NCI-H1930 (cell line): Measurements from ENCODE around the gene CHAD.
"Not testable (repeated sequence)": the region's sequence is repeated elsewhere in the genome, so short reads cannot be mapped to it uniquely, and the experiment has no call there.

Experiments used
- DNase-seq, 2 experiments: peaks; one replicate each; lab custom pipeline; 2025; lab: John Stamatoyannopoulos, UW

Gene CHAD

DNA sequence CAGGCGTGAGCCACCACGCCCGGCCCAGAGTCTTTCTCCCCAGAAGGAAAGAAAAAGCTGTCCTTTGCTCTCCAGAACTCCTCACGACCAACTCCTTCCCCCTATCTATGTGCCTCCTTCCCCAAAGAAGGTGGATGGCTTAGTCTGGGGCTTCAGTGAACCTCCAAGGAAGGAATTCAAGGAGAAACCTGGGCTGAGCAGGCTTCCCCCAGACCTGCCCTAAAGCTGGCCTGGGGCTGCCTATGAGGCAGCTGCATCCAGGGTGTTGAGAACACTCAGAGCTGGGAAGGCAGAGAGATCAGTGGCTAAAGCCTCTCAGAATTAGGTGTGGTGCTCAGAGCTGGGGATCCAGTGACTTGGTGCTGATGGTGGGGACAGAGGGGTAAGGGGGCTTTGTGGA, 38.9 kb downstream of the CHAD start:
- DNase-seq = no peak

DNA sequence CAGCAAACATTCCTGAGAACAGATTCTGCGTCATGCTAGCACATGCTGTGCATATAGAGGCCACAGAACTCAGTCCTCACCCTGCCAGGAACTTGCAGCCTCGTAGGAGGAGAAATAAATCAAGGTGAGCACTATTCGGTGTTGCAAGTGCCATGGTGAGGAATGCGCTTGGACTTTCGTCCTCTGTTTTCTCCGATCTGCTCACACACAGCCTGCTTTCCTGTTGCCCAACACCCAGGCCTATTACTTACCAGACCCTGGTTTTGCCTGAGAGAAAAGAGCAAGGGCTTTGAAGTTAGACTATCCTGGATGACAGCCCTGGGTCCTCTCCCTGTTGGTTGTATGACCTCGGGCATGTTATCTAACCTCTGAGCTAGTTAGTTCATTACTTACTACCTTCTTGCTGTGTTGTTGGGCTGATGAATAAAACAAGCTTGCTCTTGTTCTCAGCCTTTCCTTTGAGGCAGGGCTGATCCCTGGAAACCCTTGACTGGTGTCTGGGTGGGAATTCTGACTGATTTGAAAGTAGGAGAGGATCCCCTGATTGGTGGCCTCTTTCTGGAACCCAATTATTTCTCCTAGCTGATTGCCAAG, 39.8 kb downstream of the CHAD start:
- DNase-seq = no peak

GRCh38 chr17:50428126-50428525, 40.6 kb downstream of the CHAD start:
- DNase-seq = not testable (repeated sequence)

DNA sequence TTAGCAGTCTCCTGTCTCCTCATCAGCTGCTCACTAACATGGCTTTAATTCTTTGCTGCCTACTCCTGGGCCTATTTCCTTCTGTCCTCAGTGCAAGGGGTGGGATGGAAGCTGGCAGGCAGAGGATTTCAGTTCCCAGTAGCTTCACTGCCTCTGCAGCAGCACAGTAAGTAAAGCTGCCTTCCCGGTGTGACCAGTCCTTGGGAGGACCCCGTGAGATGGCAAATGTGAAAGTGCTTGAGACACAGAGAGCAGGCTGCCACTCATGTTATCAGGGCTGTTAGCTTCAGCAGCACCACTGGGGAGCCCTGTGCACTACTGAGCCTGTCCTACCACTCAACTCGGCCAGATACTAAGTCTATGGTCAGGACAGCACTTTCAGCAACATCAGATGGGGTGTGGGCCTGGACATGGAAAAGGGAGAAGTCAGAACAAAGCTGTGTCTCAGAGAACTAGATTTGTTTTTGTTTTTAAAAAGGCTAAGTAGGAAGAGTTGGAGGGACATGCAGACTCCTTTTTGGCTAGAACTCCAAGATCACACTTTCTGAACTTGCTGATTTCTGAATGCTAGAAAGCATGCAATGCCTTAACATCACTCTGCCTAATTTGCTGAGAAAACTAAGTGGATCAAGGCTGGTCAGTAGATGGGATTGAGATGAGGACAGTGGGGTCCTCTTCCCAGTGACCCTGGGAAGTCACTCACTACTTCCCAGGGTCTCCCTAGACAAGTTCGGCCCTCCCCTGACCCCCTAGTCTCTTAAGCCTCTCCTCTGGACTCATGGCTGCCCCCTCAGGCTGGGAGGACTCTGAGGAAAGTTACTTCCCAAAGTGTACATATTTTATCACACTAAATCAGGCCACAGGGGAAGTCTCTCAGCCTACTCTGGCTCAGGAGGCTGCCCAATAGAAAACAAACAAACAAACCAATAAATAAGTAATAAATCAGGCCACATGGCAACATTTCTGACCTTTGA, 41.6 kb downstream of the CHAD start:
- no peak for DNase-seq

DNA sequence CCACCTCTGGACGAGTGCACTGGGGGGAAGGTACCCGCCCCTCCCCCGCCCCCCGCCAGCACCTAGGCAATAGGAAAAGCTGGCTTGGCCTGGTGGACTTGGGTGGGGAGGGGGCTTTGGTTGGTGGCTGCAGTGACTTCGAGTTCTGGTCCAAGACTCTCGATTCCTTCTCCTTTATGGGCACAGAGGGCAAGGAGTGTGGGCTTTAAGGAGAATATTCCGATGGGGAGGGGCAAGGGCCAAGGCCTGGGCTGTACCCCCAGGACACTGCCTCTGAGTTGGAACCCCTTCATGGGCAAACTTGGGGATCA, 42.3 kb downstream of the CHAD start:
- no peak for DNase-seq

GRCh38 chr17:50425682-50426471, 42.8 kb downstream of the CHAD start, which contains the start of gene ACSF2:
ACSF2 (plus strand) TSS chr17:50426218; CDS start chr17:50426262, 44 bp downstream.
- DNase-seq = no peak

DNA sequence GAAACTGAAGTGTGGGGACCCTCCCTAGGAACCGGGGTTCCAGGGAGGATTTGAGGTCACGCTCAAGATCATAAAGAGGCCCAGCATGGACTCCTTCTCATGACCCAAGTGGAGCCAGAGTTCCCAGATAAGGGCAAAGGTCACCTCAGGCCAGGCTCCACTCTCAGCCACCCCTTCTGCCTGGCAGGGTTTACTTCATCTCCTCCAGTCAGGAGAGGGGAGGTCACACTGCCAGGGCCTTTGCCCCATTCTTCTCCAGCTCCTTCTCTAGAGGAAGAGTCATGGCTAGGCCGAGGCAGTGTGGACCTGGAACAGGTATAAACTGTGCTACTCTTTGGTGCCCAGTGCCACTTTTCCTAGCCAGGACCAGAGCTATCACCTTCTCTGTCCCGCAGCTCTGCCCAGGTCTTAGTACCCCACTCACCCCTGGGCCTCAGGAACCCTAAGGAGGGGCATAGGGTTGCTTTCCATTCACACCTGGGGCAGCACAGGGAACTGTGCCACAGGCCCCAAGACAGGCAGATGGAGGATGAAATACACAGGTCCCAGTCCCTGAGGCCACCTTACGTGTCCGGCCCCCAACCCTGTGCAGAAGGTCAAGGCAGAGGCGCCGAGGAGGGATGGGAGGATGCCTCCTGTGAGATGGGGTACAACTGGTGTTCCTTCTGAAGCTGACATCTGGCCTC, 43.5 kb downstream of the CHAD start:
- DNase-seq = no peak

DNA sequence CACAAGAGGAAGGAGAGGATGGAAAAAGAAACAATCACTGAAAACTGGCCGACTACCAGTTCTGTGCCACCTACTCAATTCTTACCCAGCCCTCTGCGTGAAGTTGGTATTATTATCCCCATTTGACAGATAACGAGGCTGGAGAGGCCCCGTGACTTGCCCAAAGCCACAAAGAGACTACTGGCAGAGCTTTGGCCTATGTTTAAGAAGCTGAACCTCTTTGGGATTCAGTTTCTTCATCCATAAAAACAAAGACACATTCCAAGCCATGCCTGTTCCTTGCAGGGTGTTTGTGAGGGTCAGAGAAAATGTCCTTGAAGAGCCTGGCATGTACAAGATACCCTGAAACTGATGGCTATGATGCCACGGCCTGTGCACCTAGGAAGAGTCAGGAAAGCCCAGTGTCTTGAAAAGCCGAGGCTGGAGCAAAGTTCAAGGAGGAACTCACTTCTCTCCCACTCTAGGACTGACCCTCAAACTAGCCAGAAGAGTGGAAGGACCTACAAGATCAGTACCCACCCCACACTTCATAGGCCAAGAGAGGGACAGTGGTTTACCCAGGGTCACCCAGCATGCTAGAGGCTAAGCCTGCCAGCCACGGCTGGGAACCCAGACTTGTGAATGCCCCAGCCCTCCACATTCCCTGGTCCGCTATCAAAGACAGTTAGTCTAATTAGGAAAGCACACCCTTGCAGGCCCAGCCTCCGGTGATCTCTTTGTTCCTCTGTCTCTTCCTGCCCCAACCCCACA, 44.3 kb downstream of the CHAD start:
- no peak for DNase-seq

- no peak for DNase-seq
These were observed 45.0 kb downstream of the CHAD start for GRCh38 chr17:50423553-50424159.

- DNase-seq = no peak
These were observed 45.9 kb downstream of the CHAD start for GRCh38 chr17:50422738-50423137.

DNA sequence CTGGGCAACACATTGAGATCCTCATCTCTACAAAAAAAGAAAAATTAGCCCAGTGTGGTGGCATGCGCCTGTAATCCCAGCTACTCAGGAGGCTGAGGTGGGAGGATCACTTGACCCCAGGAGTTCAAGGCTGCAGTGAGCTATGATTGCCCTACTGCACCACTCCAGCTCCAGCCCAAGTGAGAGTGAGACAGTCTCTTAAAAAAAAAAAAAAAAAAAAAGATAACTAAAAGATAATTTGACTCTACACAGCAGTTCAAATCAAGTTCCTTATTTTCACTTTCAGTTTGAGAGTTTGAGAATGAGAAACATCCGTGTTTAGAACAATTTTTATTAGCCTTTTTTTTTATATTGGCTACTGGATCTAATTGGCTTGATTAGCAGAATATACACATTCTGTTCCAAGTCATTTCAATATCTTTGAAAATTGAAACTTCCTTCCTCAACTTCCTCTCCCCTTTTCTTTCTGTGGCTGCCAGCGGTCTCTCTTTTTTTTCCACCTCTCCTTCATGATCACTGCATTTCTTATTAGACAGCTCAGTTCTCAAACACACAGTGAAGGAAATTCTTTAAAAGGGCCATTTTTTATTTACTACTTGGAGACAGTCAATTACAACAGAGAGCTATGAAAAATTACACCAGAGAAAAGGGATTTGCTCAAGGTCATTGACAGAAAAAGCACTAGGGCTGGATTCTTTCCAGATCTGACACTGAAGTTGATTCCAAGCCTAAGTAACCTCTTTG, 47.2 kb downstream of the CHAD start:
- no peak for DNase-seq

DNA sequence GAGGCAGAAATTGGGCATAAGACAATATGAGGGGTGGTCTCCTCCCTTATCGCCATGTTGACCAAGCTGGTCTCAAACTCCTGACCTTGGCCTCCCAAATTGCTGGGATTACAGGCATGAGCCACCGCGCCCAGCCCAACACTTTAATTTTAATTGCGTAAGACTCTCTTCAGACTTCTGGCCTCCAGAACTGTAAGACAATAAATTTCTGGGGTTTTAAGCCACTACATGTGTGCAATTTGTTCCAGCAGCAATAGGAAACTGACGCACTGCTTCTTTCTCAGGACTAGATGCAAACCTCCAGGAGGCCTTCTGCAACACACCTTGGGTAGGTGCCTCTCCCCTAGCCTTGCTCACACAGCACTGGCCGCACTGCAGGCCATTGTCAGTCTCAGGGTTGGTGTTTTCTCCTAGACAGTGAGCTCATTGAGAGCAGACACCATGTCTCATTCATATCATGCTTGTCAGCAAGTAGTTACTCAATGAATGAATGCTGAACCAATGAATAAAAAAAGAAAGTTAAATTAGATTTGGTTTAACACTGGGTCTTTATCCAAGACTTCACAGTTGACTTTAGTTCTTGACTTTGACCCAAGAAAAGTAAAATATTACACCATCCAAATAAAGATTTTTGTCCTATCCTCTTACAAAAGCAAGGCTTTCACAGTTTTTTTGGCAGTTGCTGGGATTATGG, 48.1 kb downstream of the CHAD start:
- no peak for DNase-seq

GRCh38 chr17:50419577-50419976, 49.1 kb downstream of the CHAD start:
- DNase-seq = not testable (repeated sequence)

GRCh38 chr17:50414808-50415207, 53.9 kb downstream of the CHAD start:
- DNase-seq = no peak
